CD4-positive, alpha-beta T cell (primary cell): ENCODE data around the gene ACTA2. TPM values are rescaled to one million over a fixed set of nuclear protein-coding genes. Genes with fewer than 3 reads are reported as not detected.

Experiments
- ATAC-seq: fragments of 200-7000 bp; cut with Tn5 transposase; one replicate; pipeline ENCODE4 v1.10.0; 2022; ENCODE audit warnings: mild to moderate bottlenecking; ENCODE audit not compliant: poor library complexity
- CTCF ChIA-PET: fragments of 350-600 bp; sonication (Branson Sonifier 250); formaldehyde crosslinking; loops from one replicate; lab custom pipeline; 2021; ENCODE audit warnings: antibody characterized with exemption, inconsistent platforms; lab: Charles Lee
- POLR2A ChIA-PET: fragments of 350-600 bp; sonication (Branson Sonifier 250); formaldehyde crosslinking; loops from one replicate; lab custom pipeline; 2021; ENCODE audit warnings: antibody characterized with exemption, inconsistent platforms; lab: Charles Lee
- DNase-seq, 14 experiments: peaks; one replicate each; pipeline ENCODE4 v3.0.0-alpha.2; 2013 to 2020; ENCODE audit warnings: mixed read lengths in 2 of 14
- H3K27ac ChIP-seq, 2 donors: one replicate each; pipeline versions ENCODE4 v1.5.1 to v1.7.0; 2013; ENCODE audit warnings: low read length in 2 of 2, low read depth in 1 of 2, mild to moderate bottlenecking in 1 of 2
- H3K27me3 ChIP-seq, 2 experiments: 1 replicate in 1 of 2; 2 replicates in 1 of 2; pipeline versions ENCODE4 v1.6.1 to v1.7.0; 2013; ENCODE audit warnings: low read length in 2 of 2, control low read depth in 1 of 2, mild to moderate bottlenecking in 1 of 2, moderate library complexity in 1 of 2; ENCODE audit not compliant: insufficient read depth in 2 of 2, control insufficient read depth in 1 of 2
- H3K36me3 ChIP-seq: one replicate; pipeline ENCODE4 v1.6.1; 2013; ENCODE audit warnings: low read length, control low read depth; ENCODE audit not compliant: insufficient read depth
- H3K4me1 ChIP-seq: one replicate; pipeline ENCODE4 v1.6.1; 2013; ENCODE audit warnings: low read length, control low read depth; ENCODE audit not compliant: insufficient read depth
- H3K4me3 ChIP-seq: one replicate; pipeline ENCODE4 v1.5.1; 2013; ENCODE audit warnings: mild to moderate bottlenecking, low read length, moderate library complexity
- H3K9me3 ChIP-seq, 2 experiments: 1 replicate in 1 of 2; 2 replicates in 1 of 2; pipeline versions ENCODE4 v1.6.1 to v1.7.0; 2013; ENCODE audit warnings: low read length in 2 of 2, mild to moderate bottlenecking in 2 of 2, control low read depth in 1 of 2, moderate library complexity in 1 of 2; ENCODE audit not compliant: control insufficient read depth in 1 of 2, insufficient read depth in 1 of 2
- H3K27ac Mint-ChIP-seq: one replicate; pipeline ENCODE4 v1.8.0; 2020; ENCODE audit warnings: mixed read lengths
- H3K27me3 Mint-ChIP-seq: one replicate; pipeline ENCODE4 v1.8.0; 2021; ENCODE audit warnings: mixed read lengths
- H3K36me3 Mint-ChIP-seq: one replicate; pipeline ENCODE4 v1.8.0; 2021; ENCODE audit warnings: low read depth, mixed read lengths
- H3K4me1 Mint-ChIP-seq: one replicate; pipeline ENCODE4 v1.8.0; 2021; ENCODE audit warnings: low read depth, mixed read lengths
- H3K4me3 Mint-ChIP-seq: one replicate; pipeline ENCODE4 v1.8.0; 2020; ENCODE audit warnings: mild to moderate bottlenecking, mixed read lengths
- H3K9me3 Mint-ChIP-seq: one replicate; pipeline ENCODE4 v1.8.0; 2020; ENCODE audit warnings: mixed read lengths
- CTCF ChIP-seq: fragments of 200-600 bp; IDR thresholded peaks from one replicate; pipeline ENCODE4 v1.8.0; 2022; ENCODE audit warnings: antibody characterized with exemption, mild to moderate bottlenecking
- intact Hi-C, 2 experiments: fragments of 100-400 bp; cut with DNase I in 1 of 2; cut with micrococcal nuclease in 1 of 2; formaldehyde crosslinking; loops; one replicate each; pipeline versions ENCODE4 v1.15.1 to v1.9.0; 2023 to 2025; cut with DNase I, micrococcal nuclease
- total RNA-seq, 174 experiments: library from RNA in 2 of 174; stranded (reverse) in 2 of 174; gene quantifications; one replicate each; pipeline ENCODE4 v1.2.3 and lab custom pipeline; 2021 to 2026

ACTA2 gene
- total RNA-seq, 2 experiments from 2014 or later = 1.8 to 2.1 TPM

- H3K27me3 ChIP-seq = no peaks in the 10 kb centered on the region
- H3K4me3 ChIP-seq = no peak overlapping the region
- peak; percentile 24 for ATAC-seq
- POLR2A ChIA-PET = interaction anchor here (1.3 kb wide), 1 partner anchor 17 kb away, joined by 5 read pairs; the partner anchor contains the start of gene STAMBPL1
- Mint-ChIP-seq H3K27ac (peak overlapping the region; percentile 0), H3K27me3 (no peaks in the 10 kb centered on the region), H3K4me3 (no peak overlapping the region), H3K9me3 (no peaks in the 10 kb centered on the region), H3K4me1 (peaks cover 62% of the 10 kb centered on the region), H3K36me3 (peaks cover 23% of the 10 kb centered on the region)
- H3K36me3 ChIP-seq = peaks cover 21% of the 10 kb centered on the region
- no peak for DNase-seq
- H3K27ac ChIP-seq = no peak overlapping the region
- H3K9me3 ChIP-seq = no peaks in the 10 kb centered on the region
- H3K4me1 ChIP-seq = peaks cover 14% of the 10 kb centered on the region
- CTCF ChIA-PET = no interaction called here
- intact Hi-C loops = no loop called here
- TF ChIP-seq CTCF = no peak
These were observed 55.3 kb downstream of the ACTA2 start for GRCh38 chr10:88896994-88897853.

- no peaks in the 10 kb centered on the region for H3K27me3 Mint-ChIP-seq
- ATAC-seq (no peak), DNase-seq (no peak)
- H3K27ac Mint-ChIP-seq = no peak overlapping the region
- no peaks in the 10 kb centered on the region for H3K9me3 Mint-ChIP-seq
- no peak overlapping the region for H3K4me3 Mint-ChIP-seq
- Histone ChIP-seq H3K9me3 (no peaks in the 10 kb centered on the region), H3K27me3 (no peaks in the 10 kb centered on the region), H3K4me1 (peaks cover 14% of the 10 kb centered on the region), H3K36me3 (peaks cover 14% of the 10 kb centered on the region), H3K4me3 (no peak overlapping the region), H3K27ac (no peak overlapping the region)
- CTCF ChIA-PET = no interaction called here
- H3K36me3 Mint-ChIP-seq = peaks cover 16% of the 10 kb centered on the region
- peaks cover 63% of the 10 kb centered on the region for H3K4me1 Mint-ChIP-seq
- no peak for TF ChIP-seq CTCF
- POLR2A ChIA-PET = interaction anchor here (1.3 to 1.7 kb wide), 2 partner anchors 16 to 17 kb away, joined by 5 to 8 read pairs; partner anchors contain the start of gene STAMBPL1
- intact Hi-C loops = no loop called here
These were observed 56.1 kb downstream of the ACTA2 start for GRCh38 chr10:88896372-88896993.

- DNase-seq (no peak), ATAC-seq (no peak)
- TF ChIP-seq CTCF = no peak
- Histone ChIP-seq H3K4me1 (peaks cover 12% of the 10 kb centered on the region), H3K36me3 (peaks cover 10% of the 10 kb centered on the region), H3K27me3 (no peaks in the 10 kb centered on the region), H3K27ac (no peak overlapping the region), H3K9me3 (no peaks in the 10 kb centered on the region), H3K4me3 (no peak overlapping the region)
- POLR2A ChIA-PET = interaction anchor here (0.8 to 1.7 kb wide), 4 partner anchors 11 to 16 kb away, joined by 3 to 8 read pairs (median 3); partner anchors contain the start of gene STAMBPL1
- intact Hi-C loops = no loop called here
- peaks cover 65% of the 10 kb centered on the region for H3K4me1 Mint-ChIP-seq
- H3K36me3 Mint-ChIP-seq = peaks cover 6% of the 10 kb centered on the region
- H3K27ac Mint-ChIP-seq = peak overlapping the region; percentile 13
- CTCF ChIA-PET = no interaction called here
- H3K9me3 Mint-ChIP-seq = no peaks in the 10 kb centered on the region
- H3K27me3 Mint-ChIP-seq = no peaks in the 10 kb centered on the region
- H3K4me3 Mint-ChIP-seq = no peak overlapping the region
These were observed 57.3 kb downstream of the ACTA2 start for GRCh38 chr10:88895250-88895649.
